ENCODE data around the gene WDR4.
"Not testable (repeated sequence)": the region's sequence is repeated elsewhere in the genome, so short reads cannot be mapped to it uniquely, and the experiment has no call there.

Gene WDR4

DNA sequence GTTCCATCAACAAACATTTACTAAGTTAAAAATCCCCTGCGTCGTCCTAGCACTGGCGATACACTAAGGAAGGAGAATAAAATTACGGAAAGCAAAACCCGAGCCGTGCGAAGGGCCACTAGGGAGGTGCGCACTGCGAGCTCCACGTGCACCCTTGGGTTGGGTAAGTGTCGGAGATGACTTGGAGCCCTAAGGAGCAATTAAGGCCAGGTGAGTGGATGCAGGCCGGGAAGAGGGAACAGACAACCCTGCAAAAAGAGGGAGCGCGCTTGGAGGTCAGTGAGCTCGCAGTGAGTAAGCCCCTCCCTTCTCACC is 704 bp downstream of the WDR4 start:
- DNase-seq (ENCODE audit: low read depth, low spot score) = no peak

DNA sequence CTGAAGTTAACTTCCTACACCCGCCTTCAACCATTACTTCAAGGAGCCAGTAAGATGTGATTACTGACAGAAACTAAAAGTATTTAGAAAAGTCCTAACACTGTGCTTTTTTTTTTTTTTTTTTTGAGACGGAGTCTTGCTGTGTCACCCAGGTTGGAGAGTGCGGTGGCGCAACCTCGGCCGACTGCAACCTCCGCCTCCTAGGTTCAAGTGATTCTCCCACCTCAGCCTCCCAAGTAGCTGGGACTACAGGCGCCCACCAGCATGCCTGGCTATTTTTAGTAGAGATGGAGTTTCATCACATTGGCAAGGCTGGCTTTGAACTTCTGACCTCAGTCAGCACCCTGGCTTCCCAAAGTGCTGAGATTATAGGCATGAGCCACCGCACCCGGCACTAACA is 3.5 kb downstream of the WDR4 start:
- not testable (repeated sequence) for DNase-seq (ENCODE audit: low read depth, low spot score)

DNA sequence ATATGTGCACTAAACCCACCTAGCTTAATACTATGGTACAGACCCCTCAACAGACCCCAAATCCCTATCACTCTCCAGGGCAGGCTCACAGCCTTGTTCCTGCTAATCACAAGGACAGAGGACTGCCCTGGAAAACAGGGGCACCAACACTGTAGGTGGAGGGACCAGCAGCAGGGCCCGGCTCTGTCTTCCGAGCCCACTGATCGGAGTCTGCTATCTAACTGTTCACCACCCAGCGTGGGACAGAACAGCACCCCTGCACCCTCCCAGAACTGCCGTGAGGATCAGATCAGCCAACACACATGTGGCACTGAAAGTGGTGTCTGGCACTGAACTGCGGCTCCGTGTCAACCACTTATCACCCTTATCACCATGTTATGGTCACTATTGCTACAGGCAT is 6.2 kb downstream of the WDR4 start:
- no peak for DNase-seq (ENCODE audit: low read depth, low spot score)

DNA sequence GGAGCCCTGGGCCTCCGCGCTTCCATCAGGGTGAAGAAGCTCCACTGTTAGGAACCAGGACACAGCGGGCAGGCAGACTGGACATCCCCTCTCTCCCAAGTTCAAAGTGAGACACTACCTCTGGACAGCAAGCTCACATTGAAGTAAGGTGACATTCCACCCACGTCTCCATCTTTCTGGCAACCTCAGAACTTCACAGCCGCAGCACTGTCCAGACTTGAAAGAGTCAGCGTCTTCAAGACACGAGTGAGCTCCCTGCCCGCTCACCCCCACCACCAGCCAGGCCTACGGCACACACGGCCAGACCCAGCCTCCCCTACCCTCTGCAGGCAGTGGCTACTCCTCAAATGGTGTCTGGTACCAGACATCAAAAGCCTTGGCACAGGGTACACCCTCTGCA is 11.1 kb downstream of the WDR4 start:
- no peak for DNase-seq (ENCODE audit: low read depth, low spot score)

DNA sequence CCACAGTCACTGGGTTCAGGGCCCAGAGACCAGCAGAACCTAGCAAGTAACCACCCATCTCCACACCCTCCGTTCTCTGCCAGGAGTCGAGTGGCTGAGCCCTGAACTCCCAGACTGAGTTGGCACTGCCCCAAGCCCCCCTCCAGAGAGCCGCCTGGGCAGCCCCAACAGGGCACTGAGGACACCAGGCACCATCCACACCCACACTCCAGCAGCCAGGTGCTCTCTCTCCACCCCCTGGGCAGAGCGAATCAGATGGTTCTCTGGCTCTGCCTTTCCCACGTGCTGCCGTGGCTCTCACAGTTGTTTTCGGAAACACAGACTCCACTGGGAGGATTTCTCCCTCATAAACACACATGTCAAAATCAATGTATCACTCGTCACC is 13.6 kb downstream of the WDR4 start:
- no peak for DNase-seq (ENCODE audit: low read depth, low spot score)

DNA sequence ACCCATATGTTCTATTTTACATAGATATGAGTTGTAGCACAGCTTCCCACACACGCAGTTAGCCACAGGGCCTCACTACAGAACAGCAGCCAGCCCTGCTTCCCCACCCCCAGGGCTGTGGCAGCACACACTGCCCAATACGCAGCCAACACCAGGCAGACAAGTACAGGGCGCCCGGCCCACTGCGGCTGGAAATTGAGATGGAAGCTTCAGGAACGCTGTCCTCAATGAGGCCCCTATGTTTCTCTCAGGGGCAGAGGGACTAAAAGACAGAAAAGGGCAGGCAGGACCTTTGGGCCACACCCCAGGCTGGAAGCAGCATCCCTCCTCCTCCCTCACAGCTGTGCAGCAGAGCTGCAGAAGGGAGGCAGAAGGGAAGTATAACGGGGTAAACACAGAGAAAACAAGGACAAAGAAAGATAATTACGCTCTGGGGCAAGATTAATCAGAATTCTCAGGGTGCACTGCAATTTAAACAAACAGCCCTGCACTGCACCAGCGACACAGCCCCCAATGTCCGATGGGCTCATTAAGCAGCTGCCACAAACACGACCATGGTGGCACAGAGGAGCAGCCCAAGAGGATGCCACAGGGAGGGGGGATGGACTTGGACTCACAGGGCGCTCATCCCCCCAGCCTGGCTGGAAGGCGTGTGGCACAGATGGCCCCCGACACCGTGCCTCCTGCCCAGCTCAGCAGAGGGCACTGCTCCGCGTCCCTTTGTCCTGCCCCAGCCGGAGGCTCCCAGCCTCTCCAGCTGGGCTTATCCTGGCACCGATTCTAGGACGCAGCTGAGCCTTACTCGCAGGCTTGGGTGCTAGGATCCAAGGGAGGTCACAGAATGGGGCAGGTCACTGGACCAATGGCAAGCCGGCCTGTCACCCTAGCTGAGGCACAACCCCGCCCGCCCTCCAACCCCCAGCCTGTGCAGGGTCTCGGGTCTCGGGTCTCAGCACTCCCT is 14.2 kb downstream of the WDR4 start:
- DNase-seq (ENCODE audit: low read depth, low spot score) = no peak

DNA sequence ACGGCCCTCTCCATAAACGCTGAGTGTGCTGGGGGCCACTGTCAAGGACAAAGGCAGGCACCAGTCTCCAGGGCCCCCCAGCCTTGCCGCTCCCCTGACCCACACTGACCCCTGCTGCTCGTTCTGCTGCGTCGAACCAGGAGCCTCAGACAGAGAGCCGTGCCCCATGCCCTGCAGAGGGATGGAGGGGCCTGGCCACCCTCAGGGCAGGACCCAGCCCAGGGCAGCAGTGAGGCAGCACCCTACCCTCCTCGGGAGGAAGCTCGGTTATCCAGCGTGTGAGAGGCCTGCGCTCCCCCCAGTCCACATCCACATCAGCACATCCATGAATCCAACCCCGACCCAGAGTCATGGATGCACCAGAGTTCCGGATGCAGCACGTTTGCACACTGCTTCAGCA is 15.1 kb downstream of the WDR4 start:
- DNase-seq (ENCODE audit: low read depth, low spot score) = no peak

DNA sequence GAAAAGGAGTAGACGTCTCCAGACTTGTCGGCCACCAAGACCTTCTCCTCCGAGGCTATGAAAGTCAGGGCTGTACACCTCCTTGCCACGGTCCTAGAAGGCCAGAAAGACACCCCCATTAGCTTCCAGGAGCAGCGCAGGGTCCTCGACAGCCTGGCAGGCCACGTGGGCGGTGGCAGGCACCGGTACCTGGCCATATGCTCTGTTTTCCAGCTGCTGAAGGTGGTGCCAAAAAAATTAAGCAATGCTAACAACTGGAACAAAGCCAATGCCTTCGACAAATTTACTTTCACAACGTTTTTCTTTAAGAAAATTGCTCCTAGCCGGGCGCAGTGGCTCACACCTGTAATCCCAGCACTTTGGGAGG is 15.9 kb downstream of the WDR4 start:
- DNase-seq (ENCODE audit: low read depth, low spot score) = no peak

DNA sequence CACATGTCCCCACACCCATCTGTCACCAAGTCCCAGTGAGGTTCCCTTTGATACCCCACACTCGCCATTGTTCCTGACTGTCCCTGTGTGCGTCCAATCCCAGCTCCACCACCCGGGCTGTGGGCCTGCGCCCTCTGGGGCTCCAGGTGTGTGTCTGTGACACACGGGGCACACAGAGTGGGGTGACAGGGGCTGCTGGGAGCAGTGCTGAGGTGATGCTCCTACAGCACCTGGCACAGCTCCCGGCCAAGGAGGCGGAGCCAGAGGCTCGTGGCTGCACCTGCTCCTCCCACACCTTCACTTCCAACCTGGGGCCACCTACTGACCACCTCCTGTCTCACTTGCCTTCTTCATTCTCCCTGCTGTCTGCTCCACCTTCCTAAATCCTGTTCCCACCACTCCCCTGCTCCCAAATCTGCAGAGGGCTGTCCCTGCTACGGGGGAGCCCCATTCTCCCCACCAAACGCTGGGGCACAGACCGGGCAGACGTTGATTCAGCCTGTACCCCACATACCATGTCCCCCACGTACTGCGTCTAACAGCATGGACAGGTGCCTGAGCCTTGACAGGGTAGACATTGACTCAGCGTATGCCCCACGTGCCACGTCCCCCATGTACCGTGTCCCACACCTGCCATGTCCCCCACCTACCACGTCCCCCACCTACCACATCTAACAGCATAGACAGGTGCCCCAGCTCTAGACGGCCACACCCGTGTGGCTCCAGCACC is 16.4 kb downstream of the WDR4 start:
- DNase-seq (ENCODE audit: low read depth, low spot score) = no peak

DNA sequence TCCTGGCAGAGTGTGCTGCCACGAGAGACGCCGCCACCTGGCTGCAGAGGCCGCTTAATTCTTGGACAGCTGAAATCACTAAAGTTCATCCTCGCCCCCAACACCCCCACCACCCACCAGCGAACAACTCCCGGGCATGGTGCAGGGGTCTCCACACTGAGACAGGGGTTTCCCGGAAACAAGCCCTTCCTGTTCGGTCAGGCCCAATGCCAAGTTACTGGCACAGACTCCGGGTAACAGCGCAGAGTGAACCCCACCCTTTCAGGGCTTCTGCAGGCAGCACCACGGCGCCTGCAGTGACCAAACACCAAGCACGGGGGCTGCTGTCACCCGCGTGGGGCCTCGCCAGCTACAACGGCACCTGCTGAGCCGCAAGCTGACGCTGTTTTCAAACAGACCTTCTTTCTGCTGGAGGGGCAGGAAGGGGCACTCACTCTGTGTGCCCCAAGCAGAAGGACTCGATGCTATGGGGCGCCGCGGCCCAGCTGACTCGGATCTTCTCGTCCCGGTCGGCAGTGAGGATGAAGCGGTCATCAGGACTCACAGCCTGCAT is 17.4 kb downstream of the WDR4 start:
- DNase-seq (ENCODE audit: low read depth, low spot score) = no peak

DNA sequence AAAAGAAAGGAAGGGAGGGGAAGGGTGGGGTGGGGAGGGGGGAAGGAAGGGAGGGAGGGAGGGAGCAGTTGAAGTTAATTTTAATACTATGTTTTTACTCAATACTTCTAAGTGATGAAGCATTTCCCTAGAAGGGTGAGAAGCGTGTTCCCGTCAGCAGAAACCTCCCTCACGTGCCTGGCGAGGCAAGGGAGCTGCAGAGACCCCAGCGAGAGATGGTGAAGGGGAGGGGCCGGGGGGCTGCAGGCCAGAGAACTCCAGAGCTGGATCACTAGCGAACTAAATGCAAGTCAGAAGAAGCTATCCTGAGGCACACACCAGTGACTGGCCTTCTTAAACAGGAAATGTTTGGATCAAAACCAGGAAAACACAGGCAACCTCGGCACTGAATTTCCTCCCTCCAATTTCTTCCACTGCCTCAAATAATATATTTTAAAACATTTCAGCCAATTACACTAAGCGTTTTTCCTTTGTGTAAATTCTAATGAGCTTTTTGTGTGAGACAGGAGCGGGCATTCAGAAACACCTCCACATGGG is 18.0 kb downstream of the WDR4 start:
- no peak for DNase-seq (ENCODE audit: low read depth, low spot score)

DNA sequence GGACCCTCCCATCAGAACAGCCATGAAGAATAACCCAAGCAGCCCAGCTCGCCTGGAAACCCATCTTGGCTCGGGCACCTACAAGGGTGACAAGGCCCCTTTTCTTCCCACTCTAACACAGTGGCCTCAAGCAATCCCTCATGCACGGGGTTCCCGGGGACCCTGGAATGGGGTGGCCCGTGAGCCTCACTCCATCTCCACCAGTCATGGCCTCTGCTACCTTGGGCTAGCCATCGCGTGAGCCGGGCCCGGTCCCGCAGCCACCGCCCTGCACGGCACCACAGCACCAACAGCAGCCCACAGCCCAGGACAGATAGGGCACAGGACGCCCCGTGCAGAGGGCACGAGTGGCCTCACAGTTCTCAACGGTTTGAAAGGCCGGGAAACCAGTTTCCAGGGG is 19.0 kb downstream of the WDR4 start:
- no peak for DNase-seq (ENCODE audit: low read depth, low spot score)

DNA sequence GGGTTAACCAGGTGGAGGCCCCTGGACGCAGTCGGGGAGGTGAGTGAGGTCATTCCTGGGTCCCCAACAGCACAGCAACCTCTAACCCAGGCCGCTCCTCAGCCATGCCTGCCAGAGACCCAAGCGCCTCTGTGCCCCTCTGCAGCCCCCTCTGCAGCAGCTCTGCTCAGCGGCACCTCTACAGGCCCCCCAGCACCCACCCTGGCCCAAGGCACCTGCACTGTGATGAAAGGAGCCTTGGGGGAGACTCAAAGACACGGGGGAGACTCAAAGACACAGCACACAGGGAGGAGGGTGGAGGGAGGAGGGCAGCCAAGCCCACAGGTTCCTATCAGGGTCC is 19.5 kb downstream of the WDR4 start:
- no peak for DNase-seq (ENCODE audit: low read depth, low spot score)

DNA sequence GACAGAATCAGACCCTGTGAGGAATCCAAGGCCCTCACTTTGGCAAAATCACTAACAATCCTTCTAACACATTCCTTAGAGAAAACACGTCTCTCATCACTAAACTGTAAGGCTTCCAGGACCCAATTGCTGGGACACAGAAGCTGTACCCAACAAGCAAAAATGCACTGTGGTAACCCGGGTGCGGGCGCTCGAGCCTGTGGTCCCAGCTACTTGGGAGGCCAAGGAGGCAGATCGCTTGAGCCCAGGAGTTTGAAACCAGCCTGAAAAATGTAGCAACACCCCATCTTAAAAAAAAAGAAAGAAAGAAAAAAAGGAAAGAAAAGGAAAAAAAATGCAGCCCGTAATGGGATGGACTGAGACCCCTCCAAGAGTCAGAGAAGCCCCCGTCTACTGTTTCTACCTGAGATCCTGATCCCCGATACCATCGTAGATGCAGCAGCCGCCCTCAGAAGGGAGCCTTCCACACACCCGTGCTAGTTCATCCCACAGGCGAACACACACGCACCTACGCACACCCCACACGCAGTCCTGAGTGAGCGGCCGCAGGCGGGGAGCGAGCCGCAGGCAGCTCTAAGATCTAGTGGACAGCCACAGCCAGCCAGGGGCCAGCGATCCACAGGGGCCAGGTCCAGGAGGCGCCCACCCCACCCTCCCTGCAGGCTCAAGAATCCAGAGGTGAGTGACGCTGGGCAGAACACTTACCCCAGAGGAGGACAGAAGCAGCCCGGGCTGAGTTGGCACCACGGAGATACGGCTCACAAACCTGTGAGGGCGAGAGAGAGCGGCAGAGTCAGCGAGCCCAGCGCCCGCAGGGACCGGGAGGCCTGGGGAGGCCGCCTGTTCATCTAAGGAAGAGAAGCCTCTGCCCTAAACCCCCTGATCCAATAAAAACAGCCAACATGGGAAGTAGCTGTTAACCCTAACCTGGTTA is 20.1 kb downstream of the WDR4 start:
- DNase-seq (ENCODE audit: low read depth, low spot score) = no peak

DNA sequence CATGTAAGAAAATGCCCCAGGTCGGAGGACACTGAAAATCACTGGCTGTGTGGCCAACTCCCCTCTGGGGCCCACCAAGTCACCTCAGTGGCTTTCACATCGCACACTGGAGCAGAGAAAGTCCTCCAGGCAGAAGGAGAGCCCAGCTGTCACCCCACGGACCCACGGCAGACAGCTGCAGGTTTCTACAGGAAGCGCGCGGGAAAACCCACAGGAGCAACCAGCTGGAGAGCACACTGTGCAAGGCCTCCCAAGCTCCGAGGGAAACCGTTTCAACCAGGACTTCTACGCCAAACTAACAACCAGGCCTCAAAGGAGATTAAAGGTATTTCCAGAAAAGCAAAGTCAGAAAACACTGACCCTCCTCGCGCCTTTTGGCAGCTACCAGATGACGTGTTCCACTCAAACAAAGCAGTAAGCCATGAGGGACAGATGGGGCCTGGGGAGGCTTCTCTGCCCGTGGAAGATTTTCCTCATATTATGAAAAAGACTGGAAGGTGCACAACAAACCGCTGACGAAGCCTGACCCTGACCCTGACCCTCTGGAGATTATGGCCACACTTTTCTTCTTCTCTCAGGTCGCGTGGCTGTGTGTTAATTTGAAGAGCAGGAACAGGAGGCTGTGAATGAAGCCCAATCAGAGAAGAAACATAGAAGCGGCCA is 21.0 kb downstream of the WDR4 start:
- no peak for DNase-seq (ENCODE audit: low read depth, low spot score)

DNA sequence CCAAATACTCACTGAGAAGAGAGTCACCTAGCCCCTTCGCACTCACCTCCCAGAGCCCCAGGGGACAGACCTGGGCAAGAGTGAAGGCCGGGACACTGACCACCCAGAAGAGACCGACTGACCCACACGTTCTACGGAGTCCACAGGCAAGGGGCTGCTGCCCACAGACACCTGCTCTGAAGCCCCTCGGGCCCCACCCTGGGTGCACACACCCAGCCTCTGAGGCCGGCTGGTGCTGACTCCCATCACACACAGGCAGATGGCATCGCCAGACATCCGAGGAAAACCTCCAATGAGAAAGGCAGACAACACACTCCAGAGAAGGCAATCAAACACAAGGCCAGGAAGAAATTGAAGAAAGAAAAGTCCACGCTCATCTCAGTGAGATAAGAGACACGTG is 22.1 kb downstream of the WDR4 start:
- no peak for DNase-seq (ENCODE audit: low read depth, low spot score)

DNA sequence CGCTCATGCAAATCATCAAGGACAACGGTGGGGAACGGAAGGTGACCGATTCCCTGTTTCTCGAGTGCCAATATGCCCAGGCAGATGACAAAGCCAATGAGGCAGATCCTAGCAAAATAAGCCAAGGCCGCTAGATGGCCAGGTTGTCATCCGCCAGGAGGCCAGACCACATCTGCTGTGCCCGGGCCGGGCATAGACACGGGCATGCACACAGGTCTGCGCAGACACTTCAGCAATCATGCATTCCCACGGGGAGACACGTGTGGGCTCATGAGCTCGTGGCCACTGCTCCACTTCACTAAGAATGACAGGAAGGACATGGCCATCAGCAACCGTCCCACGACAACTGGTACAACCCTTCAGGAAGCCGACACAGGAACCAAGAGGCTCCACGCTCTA is 23.4 kb downstream of the WDR4 start:
- no peak for DNase-seq (ENCODE audit: low read depth, low spot score)

DNA sequence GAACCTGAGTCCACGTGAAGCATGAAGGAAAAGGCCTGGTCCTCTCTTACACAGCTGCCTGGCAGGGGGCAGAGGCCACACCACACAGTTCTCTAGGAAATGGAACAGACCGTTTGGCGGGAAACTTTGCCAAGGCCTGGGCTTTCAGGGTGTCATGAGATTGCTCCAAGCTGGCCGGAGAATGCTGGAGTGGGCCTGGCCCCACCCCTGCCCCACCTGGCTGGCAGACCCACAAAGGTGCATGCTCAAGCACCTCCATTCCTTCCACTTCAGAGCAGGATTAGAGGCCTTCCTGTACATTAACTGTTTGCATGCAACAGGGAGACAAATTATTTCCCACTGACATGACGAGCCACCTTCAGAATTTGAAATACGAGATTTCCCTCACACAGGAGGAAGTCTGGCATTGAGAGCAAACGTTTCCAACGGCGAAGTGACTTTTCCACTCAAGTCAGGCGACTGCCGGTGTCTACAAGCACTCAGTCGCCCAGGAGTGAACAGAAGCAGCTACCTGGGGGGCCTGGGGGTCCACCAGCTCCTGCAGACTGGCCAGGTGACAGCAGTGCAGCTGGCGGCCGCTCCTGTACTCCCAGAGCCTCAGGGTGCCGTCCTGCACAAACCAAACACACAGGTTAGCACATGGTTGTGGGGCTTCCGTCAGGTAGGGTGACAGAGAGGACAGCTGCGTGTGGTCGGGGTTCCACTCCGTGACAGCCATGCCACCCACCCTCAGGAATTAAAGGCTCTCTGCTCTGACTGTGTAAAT is 24.0 kb downstream of the WDR4 start:
- no peak for DNase-seq (ENCODE audit: low read depth, low spot score)

DNA sequence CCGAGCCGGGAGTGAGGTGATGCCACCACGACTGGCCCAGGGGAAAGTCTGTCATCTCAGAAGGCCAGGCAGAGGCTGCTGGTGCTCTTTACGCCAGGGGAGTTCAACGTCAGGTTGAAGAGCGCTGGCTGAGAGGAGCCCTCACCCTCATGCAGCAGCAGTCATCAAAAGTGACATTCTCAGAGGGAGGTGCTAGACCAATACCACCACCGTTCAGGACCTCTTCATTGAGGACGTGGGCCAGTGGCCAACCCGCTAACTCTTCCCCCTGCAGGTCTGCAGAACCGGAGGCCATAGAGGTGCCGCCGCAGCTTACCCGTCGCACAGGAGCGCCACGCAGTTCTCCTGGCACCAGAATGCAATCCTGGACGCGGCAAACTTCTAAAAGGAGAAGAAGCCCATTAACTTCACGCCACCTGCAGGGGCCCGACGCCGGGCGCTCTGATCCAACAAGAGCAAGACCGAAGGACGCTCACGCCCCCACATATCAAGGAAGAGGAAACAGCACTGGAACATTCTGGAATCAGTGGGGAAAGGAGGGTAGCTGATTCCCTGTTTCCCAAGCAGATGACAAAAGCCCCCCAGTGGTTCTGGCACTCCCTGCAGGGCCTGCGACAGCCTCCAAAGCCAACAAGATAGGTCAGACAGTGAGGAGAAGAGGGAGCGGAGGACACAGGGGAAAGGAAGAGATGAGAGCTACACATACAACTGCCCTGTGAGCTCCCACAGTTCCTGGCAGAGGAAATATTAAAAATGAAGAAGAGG is 24.9 kb downstream of the WDR4 start:
- DNase-seq (ENCODE audit: low read depth, low spot score) = no peak

DNA sequence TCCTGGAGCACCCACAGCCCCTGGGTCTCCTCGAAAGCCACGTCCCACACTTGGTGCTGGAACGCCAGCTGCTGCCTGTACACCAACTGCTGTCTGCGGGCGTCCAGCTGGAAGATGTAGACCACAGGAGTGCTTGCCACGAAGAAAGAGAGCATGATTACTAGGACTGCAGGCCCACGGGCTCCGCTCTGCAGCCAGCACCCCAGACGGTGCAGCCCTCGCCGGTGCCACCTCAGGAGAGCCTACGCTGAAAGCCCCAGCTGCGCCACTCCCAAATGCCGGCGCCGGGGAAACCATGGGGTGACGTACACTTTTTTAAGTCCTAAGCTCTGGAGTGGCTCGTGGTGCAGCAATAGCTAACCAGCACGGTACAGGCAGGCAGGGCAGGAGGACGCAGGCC is 25.7 kb downstream of the WDR4 start:
- no peak for DNase-seq (ENCODE audit: low read depth, low spot score)

All from iPS DF 19.7 (cell line).